ENCODE results near the gene STRIT1.

STRIT1 gene

DNA sequence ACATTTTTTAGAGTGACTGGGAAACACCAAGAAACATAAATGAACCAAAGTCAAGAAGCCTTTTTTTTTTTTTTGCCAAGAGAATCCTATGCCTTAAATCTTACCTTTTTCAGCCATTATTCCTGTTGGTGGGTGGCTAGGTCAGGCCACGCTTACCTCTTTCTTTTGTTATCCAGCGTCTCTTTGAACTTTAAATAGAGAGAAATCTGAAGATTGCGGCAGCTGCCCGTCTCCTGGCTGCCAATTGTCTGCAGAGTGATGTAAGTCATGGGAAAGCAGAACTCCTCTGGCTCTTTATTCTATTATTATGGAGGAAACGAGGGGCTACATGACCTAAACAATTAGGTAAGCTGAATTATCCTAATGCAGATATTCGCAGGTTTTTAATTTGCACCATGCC is at the start of gene STRIT1:
STRIT1 (minus strand) TSS at position 168 of the 400 bp plus-strand sequence.
- in situ Hi-C loops (cut with MboI; ENCODE audit: low sequenced_read_pairs), result no loop called here

DNA sequence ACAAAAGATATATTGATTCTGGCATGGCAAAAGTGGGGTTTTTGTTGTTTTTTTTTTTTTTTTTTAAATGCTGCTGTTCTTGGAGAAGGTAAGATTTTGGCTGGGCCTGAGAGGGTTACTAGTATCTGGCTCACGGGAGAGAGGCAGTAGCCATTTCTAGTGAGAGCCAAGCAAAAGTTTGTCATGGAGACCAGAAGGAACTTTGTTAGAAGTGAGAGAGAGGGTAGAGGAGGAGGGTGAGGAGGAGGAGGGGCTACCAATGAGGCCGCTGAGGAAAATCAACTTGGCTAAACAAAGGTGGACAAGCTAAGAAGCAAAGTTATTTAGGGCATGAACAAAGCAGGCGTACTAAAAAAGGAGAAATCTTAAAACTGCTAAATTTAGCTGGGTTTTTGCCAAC is 48.9 kb upstream of the STRIT1 start:
- in situ Hi-C loops (cut with MboI; ENCODE audit: low sequenced_read_pairs), result loop anchor here (25.0 kb wide), 1 partner anchor 580 kb away; no protein-coding TSS in a partner anchor

DNA sequence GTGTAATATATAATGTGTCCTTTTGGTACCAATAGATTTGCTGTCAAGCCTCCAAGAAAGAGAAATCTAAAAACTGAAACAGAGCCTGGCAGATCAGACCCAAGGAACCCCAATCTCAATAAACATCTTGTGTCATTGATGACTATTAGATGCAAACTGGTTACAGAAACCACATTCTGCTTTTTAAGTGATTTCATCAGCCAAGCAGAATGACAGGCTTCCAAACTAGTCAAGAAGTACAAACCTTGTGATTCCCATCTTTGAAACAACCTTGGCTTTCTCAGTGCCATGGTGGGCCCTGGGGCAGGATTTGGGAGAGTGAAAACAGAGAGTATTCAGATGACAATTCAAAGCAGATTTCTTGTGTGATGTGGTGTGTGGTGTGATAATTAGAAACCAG is 45.6 kb upstream of the STRIT1 start:
- in situ Hi-C loops (cut with MboI; ENCODE audit: low sequenced_read_pairs), result loop anchor here (25.0 kb wide), 1 partner anchor 577 kb away; no protein-coding TSS in a partner anchor

DNA sequence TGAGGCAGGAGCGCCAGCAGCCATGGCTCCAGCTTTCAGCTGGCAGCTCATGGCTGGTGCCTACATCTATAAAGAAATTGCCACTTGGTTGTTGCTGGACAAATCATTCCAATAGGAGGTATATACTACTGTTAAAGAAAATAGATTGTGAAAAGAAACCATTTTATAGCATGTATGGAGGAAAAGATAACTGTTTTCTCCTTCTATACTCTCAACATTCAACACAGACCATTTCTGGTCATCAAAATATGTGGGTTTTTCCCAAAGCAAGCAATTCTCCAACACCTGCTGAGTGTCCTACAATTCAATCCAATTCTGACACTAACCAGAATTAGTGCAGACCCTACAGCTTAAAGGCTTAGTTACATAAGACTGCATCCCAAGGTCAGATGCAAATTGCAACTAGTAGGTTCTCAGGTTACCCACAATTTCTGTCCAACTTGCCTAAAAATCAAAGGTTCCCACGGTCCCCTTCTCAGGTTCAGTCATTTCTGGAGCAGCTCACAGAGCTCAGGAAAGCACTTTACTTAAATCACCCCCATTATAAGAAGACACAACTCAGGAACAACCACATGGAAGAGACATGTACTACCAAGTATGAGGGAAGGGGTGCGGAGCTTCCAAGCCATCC is 42.4 kb upstream of the STRIT1 start:
- in situ Hi-C loops (cut with MboI; ENCODE audit: low sequenced_read_pairs), result loop anchor here (25.0 kb wide), 1 partner anchor 574 kb away; no protein-coding TSS in a partner anchor

DNA sequence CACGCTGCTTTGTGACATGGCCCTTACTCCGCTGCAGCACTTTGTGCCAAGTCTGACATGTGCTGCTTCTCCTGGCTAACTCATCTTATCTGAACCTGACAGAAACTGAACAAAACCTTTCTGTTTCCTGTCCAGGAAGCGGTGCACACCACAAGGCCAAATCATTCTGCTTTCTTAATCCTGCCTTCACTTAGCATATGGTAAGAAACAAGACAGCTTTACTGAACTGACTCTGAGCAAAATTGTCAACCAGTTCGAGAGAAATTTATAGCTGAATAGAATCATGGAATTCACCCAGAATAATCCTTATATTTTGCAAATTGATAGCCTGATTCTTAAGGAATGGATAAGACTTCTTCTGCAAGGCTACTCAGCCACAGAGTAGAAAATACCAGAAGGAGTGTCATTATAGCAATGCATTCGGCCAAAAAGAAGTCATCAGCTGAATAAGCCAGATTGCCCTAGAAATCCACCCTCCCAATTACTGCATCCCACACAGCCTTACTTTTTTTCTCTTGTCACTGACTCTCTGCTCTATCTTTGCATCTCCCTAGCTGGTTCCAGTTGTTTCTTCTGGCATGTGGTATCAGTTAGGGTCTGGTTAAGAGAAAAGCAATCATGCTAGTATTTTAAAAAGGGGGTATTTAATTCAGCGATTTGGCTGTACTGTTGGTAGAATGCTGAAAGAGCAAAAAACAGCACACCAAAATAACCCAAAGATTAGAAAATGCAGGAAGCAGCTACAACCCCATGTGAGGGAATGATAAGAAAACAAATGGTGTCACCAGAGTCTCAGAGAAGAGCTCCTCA is 41.6 kb upstream of the STRIT1 start:
- in situ Hi-C loops (cut with MboI; ENCODE audit: low sequenced_read_pairs), result loop anchor here (25.0 kb wide), 1 partner anchor 573 kb away; no protein-coding TSS in a partner anchor

DNA sequence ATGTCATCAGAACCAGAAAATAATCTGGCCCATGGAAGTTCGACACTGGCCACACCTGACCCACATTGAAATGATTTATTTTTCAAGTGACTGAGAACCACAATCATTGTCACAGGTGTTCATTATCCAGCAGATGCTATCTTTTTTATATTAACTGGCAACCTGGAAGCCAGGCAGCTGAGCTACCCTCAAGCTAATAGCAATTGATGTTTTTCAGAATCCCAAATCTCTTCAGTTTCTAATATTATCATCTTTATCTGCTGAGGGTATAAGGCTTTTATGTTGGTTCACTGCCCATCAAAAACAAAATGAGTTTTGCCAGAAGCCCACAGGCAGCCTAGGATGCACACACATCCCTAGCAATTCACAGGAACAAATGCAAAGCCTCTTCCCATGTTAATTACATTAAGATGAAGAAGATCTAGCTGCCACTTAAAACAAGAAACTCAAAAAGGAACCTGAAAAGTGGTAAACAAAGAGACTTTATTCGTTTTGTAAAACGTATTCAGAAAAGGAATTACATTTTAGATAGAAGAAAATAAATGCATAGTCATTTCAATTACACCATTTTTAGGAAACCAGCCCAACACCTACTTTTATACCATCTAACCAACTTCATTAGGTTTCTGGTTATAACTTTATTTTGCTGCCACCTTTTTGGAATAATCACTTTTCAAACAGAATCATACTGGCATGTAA is 40.9 kb upstream of the STRIT1 start:
- in situ Hi-C loops (cut with MboI; ENCODE audit: low sequenced_read_pairs), result loop anchor here (25.0 kb wide), 1 partner anchor 572 kb away; no protein-coding TSS in a partner anchor

DNA sequence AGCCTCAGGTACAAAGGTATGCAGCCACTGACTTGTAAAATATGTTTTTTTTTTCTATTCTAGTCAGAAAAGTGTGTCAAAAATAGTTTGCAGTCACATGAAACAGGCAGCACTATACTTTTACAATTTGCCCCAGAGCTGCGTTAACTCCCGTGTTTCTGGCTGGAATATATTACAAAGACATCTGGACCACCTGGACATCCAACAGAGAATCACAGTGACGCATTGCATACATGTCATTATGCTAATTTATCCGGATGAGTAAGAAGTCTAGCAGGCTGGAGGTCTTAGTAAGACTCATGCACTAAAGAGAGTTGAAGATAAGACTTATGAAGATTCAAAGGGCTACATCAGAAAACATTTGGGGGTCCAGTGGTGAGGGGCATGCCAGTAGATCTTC is 39.2 kb upstream of the STRIT1 start:
- in situ Hi-C loops (cut with MboI; ENCODE audit: low sequenced_read_pairs), result loop anchor here (25.0 kb wide), 1 partner anchor 570 kb away; no protein-coding TSS in a partner anchor

DNA sequence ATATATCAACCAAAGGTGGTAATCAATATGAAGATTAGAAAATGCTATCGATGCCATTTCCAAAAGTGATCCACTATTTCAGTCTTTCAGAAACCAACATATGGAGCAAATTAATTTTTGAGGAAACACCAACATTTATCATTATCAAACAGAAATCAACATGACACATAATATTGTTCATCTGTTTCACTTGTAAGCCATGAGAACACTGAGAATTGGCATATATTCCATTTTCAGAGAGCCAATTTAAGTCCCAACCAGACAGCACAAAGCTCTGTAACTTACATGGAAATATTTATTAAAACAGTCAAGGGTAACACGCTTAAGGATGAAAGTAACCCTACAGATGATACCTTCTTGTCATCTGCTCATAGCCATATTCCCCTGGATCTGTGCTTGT is 37.6 kb upstream of the STRIT1 start:
- in situ Hi-C loops (cut with MboI; ENCODE audit: low sequenced_read_pairs), result loop anchor here (25.0 kb wide), 1 partner anchor 569 kb away; no protein-coding TSS in a partner anchor

DNA sequence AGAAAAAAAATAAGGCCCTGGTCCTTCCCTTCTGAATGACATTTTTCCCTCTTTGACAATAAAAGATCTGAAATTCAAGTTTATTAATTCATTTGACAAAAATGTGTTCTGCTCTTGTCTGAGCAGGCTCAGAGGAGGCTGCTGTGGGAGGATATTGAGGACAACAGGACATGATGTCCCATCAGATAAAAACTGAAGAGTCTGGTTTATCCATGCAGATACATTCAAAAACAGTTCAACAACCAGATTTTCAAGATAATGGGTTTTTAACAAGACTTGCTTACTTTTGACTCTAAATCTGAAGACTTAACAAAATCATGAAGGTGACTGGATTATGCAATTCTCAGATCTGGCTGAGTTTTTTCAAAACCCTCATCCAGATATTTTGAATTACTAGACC is 36.9 kb upstream of the STRIT1 start:
- in situ Hi-C loops (cut with MboI; ENCODE audit: low sequenced_read_pairs), result loop anchor here (25.0 kb wide), 1 partner anchor 568 kb away; no protein-coding TSS in a partner anchor

DNA sequence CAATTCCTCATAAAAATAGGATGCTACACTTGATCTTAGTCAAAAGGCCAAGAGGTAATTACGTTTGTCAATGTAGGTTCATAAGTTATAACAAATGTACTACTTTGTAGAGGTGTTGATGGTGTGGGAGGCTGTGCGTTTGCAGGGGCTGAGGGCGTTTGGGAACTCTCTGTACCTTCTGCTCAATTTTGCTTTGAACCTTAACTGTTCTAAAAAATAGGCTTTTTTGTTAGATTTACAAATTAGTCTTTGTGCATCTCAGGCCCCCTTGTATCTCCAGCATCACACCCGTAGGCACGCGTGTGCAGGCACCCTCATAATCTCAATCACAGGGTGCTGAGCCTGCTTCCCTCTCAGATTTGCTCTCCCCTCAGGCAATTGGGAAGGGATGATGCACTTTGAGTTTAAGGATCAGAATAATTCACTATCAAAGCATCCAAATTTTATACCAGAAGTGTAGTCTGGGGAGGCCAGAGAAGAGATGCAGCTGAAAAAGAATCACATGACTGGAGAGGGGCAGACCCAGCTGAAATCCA is 36.1 kb upstream of the STRIT1 start:
- in situ Hi-C loops (cut with MboI; ENCODE audit: low sequenced_read_pairs), result loop anchor here (25.0 kb wide), 1 partner anchor 567 kb away; no protein-coding TSS in a partner anchor

DNA sequence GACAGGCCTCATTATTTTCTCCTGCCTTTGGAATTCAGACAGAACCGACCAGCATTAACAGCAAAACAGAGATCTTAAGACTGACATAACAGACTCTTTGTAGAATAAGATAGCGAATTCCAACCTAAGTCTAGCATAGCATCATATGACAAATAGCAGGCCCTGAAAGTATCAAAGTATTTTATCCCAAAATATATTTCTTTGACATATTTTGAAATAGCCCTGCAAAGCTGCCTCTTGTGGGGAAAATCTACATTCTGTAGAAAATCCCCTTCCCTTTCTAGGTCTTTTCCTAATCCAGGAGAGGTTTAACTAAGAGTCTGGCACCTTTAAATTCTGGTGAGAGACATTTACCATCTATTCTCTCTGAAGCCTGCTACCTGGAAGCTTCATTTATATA is 34.4 kb upstream of the STRIT1 start:
- in situ Hi-C loops (cut with MboI; ENCODE audit: low sequenced_read_pairs), result loop anchor here (25.0 kb wide), 1 partner anchor 566 kb away; no protein-coding TSS in a partner anchor

DNA sequence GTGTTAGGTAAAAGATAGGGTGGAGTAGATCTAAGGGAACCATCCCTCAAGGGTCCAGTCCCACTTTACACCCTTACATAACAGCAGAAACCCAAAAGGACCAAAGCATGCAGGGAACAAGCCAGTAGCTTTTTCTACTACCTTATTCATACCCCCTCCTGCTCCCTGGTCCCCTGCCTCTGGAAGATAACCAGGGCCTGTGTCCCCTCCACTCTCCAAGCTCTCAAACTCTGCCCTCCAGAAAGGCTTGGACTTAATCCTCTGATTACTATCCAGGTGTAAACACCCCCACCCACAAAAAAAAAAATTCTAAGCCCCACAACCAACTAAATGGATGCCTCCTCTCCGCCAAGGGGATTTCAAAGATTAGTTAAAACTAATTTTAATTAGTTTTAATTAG is 33.9 kb upstream of the STRIT1 start:
- in situ Hi-C loops (cut with MboI; ENCODE audit: low sequenced_read_pairs), result loop anchor here (25.0 kb wide), 1 partner anchor 565 kb away; no protein-coding TSS in a partner anchor

DNA sequence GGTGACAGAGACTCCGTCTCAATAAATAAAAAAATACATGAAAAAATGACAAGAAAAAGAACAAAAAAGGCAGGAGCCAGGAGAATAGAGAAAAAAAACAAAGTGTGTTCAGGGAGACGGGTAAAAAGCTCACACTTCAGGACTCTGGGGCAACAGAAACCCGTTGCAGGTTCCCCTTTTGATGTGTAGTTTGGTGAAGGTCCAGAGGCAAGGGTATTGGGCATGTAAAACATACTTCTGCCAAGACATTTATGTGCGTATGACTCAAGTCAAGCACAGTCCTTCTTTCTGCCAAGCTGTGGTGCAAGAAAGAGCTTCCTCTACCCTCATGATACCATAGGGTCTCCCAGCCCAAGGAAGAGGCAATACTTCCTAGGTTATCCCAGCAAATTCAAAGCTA is 33.4 kb upstream of the STRIT1 start:
- in situ Hi-C loops (cut with MboI; ENCODE audit: low sequenced_read_pairs), result loop anchor here (25.0 kb wide), 1 partner anchor 565 kb away; no protein-coding TSS in a partner anchor

DNA sequence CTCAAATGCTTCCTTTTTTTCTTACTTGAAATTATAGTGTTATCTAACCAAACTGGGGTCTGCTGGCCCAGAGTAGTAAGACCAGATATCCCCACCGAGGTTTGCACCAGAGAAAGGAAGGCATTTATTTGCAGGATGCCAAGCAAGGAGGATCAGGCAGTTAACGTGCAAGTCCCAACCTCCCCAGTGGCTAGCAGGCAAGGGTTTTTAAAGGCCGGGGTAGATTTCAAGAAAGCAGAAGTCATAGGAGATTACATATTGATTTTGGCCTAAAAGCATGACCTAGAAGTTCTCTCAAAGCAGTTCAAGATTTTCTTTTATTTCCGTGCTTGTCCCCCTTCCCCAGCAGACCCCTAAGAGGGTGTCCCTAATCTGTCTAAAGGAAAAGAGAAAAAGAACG is 32.8 kb upstream of the STRIT1 start:
- in situ Hi-C loops (cut with MboI; ENCODE audit: low sequenced_read_pairs), result loop anchor here (25.0 kb wide), 1 partner anchor 564 kb away; no protein-coding TSS in a partner anchor

DNA sequence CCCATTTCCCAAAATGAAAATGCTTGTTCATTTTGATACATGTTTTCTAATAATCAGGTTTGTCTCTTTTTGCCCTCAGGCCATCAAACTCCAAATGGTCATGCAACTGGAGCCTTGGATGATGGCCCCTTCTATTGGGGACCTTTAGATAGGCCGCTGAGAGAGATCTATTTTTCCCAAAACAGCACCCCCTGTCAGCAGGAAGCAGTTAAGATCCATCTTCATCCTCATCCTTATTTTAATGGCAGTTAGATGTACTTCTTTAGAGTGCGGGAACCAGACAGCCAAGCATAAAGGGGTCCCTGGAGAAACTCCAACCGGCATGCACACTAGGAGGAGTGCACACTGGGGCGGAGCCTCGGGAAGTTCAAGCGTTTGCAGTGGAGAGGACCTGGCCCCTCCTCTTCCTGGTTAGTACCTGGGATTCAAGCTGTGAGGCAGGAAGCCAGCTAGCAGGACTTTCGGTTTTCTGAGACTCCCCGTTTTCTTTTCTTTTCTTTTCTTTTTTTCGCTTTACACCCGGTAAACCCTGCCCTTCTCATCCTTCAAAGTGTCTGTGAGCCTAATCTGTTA is 31.9 kb upstream of the STRIT1 start:
- in situ Hi-C loops (cut with MboI; ENCODE audit: low sequenced_read_pairs), result loop anchor here (25.0 kb wide), 1 partner anchor 563 kb away; no protein-coding TSS in a partner anchor

DNA sequence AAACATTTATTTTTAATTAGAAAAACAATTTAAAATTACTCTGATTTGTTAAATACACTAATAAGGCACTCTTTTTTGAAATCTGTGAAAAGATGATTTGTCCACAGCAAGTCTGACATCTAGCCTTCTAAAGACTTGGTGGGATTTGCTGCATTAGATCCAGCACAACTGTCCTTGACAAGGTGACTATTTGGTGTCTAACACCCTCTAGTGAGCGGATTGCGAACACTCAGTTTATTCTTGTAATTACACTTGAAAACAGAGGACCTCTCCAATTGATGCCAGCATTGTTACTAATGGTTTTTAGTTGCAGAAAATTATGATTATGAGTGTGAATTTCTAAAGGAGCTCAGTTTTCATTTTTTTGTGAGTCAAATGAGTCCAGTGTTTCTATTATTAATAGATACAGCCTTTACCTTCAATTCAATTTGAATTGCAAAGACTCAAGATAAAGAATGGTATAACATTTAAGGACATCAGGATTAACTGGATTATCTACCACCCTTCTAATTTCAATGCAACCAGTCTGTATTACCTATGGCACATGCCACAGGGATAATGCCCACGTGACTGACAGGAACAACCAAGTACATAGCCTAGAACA is 29.7 kb upstream of the STRIT1 start:
- in situ Hi-C loops (cut with MboI; ENCODE audit: low sequenced_read_pairs), result loop anchor here (25.0 kb wide), 1 partner anchor 986 kb away; no protein-coding TSS in a partner anchor

DNA sequence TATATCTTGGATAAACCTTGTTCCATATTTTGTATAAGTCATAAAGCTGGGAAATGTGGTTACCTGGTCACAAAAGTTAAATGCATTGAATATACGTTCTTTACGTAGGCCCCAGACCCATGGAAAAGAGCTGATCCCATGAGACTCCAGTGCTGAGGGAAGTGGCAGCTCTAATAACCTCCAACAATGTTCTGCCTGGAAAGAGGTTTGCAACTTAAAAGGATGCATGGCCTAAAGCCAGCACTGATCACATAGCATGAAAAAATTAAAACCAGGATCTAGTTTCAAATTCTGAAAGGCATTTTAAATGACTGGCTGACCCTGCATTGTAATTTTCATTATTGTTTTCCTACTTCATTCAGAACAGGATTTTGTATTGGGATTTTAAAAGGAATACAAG is 27.9 kb upstream of the STRIT1 start:
- in situ Hi-C loops (cut with MboI; ENCODE audit: low sequenced_read_pairs), result loop anchor here (25.0 kb wide), 1 partner anchor 984 kb away; no protein-coding TSS in a partner anchor

DNA sequence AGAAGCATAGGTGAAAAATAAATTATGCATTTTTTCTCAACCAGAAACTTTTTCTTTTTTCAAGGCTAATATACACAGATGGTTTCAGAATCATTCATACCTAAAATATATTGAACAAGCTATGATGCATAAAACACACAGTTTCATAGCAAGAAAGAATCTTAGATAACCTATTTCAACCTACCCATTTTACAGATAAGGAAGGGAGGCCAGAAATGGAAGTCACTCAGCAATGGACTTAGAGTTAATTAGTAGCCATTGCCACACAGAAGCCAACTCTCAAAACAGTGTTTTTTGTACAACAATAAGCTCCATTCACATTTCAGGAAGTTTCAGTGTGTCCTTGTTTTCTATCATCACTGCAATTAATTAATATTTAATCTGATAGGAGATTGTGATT is 27.5 kb upstream of the STRIT1 start:
- in situ Hi-C loops (cut with MboI; ENCODE audit: low sequenced_read_pairs), result loop anchor here (25.0 kb wide), 1 partner anchor 984 kb away; no protein-coding TSS in a partner anchor

DNA sequence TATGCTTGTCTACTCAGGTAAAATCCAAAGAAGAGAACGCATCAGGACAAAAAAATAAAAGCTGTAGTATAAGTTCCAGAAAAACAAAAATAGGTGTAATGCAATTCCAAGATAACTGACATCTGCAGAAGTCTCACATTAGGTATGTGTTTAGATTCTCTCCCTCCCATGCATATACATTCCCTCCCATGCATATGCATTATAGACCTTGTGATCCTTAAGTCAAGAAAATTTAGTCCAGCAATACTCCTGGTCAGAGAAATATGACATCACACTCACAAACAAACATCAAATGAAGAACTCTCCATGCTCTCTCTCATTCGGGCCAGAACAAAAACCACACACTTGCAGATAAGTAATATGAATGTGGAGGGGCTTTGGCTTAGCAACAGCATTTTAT is 25.3 kb upstream of the STRIT1 start:
- in situ Hi-C loops (cut with MboI; ENCODE audit: low sequenced_read_pairs), result loop anchor here (25.0 kb wide), 1 partner anchor 981 kb away; no protein-coding TSS in a partner anchor

Data from HL-60/S4 (cell line).